Measurements from ENCODE around the gene SLC25A52. TPM values are rescaled to one million over a fixed set of nuclear protein-coding genes. Genes with fewer than 3 reads are reported as not detected.

Gene SLC25A52
- total RNA-seq, 1 donor from 2014 or later, result not detected

DNA sequence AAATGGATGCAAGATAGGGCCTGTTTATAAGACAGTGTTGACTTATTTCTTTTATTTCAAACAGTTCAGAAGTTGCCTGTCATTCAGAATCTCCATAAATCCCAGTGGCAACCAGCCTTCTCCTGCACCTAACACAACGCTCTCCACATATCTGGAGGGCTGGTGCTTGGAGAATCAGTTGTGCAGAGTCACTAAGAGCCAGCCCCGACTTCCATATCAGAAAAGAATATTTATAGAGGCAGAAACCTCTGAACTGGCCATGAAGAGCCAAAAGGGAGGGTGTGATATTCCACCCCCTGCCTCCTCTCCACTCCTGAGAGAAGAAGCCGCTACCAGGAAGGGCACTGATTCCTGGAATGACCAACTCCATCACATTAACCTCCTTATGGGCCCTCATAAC is 42.3 kb downstream of the SLC25A52 start:
- Histone ChIP-seq H3K4me1 (ENCODE audit: insufficient read depth, low read length) (no peaks in the 10 kb centered on the region), H3K9me3 (ENCODE audit: insufficient read depth, low read depth, low read length) (no peaks in the 10 kb centered on the region), H3K27ac (ENCODE audit: low read depth, low read length) (no peak overlapping the region), H3K4me2 (ENCODE audit: low read length) (no peak overlapping the region), H3K27me3 (ENCODE audit: insufficient read depth, low read length) (no peaks in the 10 kb centered on the region), H3K79me2 (ENCODE audit: insufficient read depth, low read length) (no peaks in the 10 kb centered on the region), H3K9ac (ENCODE audit: low read length) (no peak overlapping the region), H2AFZ (ENCODE audit: low read depth, low read length) (no peak overlapping the region), H3K4me3 (ENCODE audit: insufficient read depth, low read depth, low read length) (no peak overlapping the region), H4K20me1 (ENCODE audit: insufficient read depth, low read length) (no peaks in the 10 kb centered on the region), H3K36me3 (ENCODE audit: insufficient read depth, low read length) (no peaks in the 10 kb centered on the region)
- Mint-ChIP-seq H3K27me3 (ENCODE audit: low read depth, unreplicated experiment) (peaks cover 2% of the 10 kb centered on the region), H3K4me3 (ENCODE audit: unreplicated experiment) (no peak overlapping the region), H3K4me1 (ENCODE audit: low read depth, unreplicated experiment) (peaks cover 3% of the 10 kb centered on the region), H3K9me3 (ENCODE audit: unreplicated experiment) (no peaks in the 10 kb centered on the region), H3K27ac (ENCODE audit: unreplicated experiment) (no peak overlapping the region), H3K36me3 (ENCODE audit: low read depth, unreplicated experiment) (no peaks in the 10 kb centered on the region)
- TF ChIP-seq EZH2 (IDR thresholded peaks at IDR 0.05; ENCODE audit: insufficient read depth, low read length), result no peak
- no peak for FAIRE-seq
- no peak for DNase-seq (ENCODE audit: low read depth)

GRCh38 chr18:31716362-31716761 is 44.3 kb downstream of the SLC25A52 start:
- H3K79me2 ChIP-seq (ENCODE audit: insufficient read depth, low read length), result no peaks in the 10 kb centered on the region
- H3K4me2 ChIP-seq (ENCODE audit: low read length), result no peak overlapping the region
- no peak for TF ChIP-seq EZH2 (IDR thresholded peaks at IDR 0.05; ENCODE audit: insufficient read depth, low read length)
- TF ChIP-seq, protein P1, sequence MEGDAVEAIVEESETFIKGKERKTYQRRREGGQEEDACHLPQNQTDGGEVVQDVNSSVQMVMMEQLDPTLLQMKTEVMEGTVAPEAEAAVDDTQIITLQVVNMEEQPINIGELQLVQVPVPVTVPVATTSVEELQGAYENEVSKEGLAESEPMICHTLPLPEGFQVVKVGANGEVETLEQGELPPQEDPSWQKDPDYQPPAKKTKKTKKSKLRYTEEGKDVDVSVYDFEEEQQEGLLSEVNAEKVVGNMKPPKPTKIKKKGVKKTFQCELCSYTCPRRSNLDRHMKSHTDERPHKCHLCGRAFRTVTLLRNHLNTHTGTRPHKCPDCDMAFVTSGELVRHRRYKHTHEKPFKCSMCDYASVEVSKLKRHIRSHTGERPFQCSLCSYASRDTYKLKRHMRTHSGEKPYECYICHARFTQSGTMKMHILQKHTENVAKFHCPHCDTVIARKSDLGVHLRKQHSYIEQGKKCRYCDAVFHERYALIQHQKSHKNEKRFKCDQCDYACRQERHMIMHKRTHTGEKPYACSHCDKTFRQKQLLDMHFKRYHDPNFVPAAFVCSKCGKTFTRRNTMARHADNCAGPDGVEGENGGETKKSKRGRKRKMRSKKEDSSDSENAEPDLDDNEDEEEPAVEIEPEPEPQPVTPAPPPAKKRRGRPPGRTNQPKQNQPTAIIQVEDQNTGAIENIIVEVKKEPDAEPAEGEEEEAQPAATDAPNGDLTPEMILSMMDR (IDR thresholded peaks at IDR 0.05; ENCODE audit: insufficient read depth, low read depth, low read length), result no peak
- Mint-ChIP-seq H3K9me3 (ENCODE audit: unreplicated experiment) (no peaks in the 10 kb centered on the region), H3K4me1 (ENCODE audit: low read depth, unreplicated experiment) (peaks cover 3% of the 10 kb centered on the region), H3K4me3 (ENCODE audit: unreplicated experiment) (no peak overlapping the region), H3K27ac (ENCODE audit: unreplicated experiment) (no peak overlapping the region), H3K36me3 (ENCODE audit: low read depth, unreplicated experiment) (no peaks in the 10 kb centered on the region), H3K27me3 (ENCODE audit: low read depth, unreplicated experiment) (peaks cover 2% of the 10 kb centered on the region)
- no peak overlapping the region for H3K4me3 ChIP-seq (ENCODE audit: insufficient read depth, low read depth, low read length)
- FAIRE-seq (no peak), DNase-seq (ENCODE audit: low read depth) (no peak)
- no peaks in the 10 kb centered on the region for H3K4me1 ChIP-seq (ENCODE audit: insufficient read depth, low read length)
- no peak overlapping the region for H3K9ac ChIP-seq (ENCODE audit: low read length)
- no peaks in the 10 kb centered on the region for H3K27me3 ChIP-seq (ENCODE audit: insufficient read depth, low read length)
- no peaks in the 10 kb centered on the region for H3K9me3 ChIP-seq (ENCODE audit: insufficient read depth, low read depth, low read length)
- H3K27ac ChIP-seq (ENCODE audit: low read depth, low read length), result no peak overlapping the region
- H3K36me3 ChIP-seq (ENCODE audit: insufficient read depth, low read length), result no peaks in the 10 kb centered on the region
- H2AFZ ChIP-seq (ENCODE audit: low read depth, low read length), result no peak overlapping the region
- no peaks in the 10 kb centered on the region for H4K20me1 ChIP-seq (ENCODE audit: insufficient read depth, low read length)

DNA sequence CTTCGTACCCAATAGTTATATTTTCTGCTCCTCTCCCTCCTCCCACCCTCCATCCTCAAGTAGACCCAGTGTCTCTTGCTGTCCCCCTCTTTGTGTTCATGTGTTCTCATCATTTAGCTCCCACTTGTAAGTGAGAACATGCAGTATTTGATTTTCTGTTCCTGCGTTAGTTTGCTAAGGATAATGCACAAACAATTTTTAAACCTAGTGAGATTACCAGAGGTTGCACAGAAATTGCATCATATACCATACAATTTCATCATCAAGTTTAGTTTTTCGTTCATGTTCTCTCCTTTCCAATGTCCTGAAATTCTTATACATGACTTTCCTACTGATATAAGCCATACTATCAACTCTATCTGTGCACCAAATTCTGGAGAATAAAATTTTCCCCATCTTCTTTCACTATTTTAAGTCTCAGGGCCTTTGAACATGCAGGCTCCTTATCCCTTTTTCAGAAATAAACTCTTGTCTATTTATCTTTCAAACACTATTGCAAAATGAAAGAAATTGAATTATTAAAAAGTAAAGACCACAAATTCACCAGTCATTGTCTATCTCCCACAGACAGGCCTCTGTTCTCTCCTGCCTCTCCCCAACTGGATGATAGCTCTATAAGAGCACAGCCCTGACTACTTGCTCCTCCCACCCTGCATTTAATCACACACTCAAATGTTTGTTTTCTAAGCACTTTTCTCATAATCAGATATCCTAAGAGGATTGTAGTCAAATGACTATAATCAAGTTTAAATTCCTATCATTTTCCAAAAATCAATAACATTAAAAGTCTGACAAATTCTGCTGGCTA is 49.1 kb downstream of the SLC25A52 start:
- Mint-ChIP-seq H3K4me3 (ENCODE audit: unreplicated experiment) (no peak overlapping the region), H3K27me3 (ENCODE audit: low read depth, unreplicated experiment) (no peaks in the 10 kb centered on the region), H3K4me1 (ENCODE audit: low read depth, unreplicated experiment) (no peaks in the 10 kb centered on the region), H3K9me3 (ENCODE audit: unreplicated experiment) (no peaks in the 10 kb centered on the region), H3K27ac (ENCODE audit: unreplicated experiment) (no peak overlapping the region), H3K36me3 (ENCODE audit: low read depth, unreplicated experiment) (no peaks in the 10 kb centered on the region)
- Histone ChIP-seq H3K36me3 (ENCODE audit: insufficient read depth, low read length) (no peaks in the 10 kb centered on the region), H3K79me2 (ENCODE audit: insufficient read depth, low read length) (no peaks in the 10 kb centered on the region), H3K9me3 (ENCODE audit: insufficient read depth, low read depth, low read length) (no peaks in the 10 kb centered on the region), H3K27me3 (ENCODE audit: insufficient read depth, low read length) (no peaks in the 10 kb centered on the region), H3K4me1 (ENCODE audit: insufficient read depth, low read length) (no peaks in the 10 kb centered on the region), H3K4me2 (ENCODE audit: low read length) (no peak overlapping the region), H3K9ac (ENCODE audit: low read length) (no peak overlapping the region), H2AFZ (ENCODE audit: low read depth, low read length) (no peak overlapping the region), H3K27ac (ENCODE audit: low read depth, low read length) (no peak overlapping the region), H4K20me1 (ENCODE audit: insufficient read depth, low read length) (no peaks in the 10 kb centered on the region), H3K4me3 (ENCODE audit: insufficient read depth, low read depth, low read length) (no peak overlapping the region)
- TF ChIP-seq EZH2 (IDR thresholded peaks at IDR 0.05; ENCODE audit: insufficient read depth, low read length), result no peak
- TF ChIP-seq, protein P1 (IDR thresholded peaks at IDR 0.05; ENCODE audit: insufficient read depth, low read depth, low read length), result no peak
- DNase-seq (ENCODE audit: low read depth) (no peak), FAIRE-seq (no peak)
